NCI-H2029 (cell line): ENCODE results near the gene NDUFB10.
"Not testable (repeated sequence)": the region's sequence is repeated elsewhere in the genome, so short reads cannot be mapped to it uniquely, and the experiment has no call there.

Source experiments
- DNase-seq: peaks from one replicate; lab custom pipeline; 2025; lab: John Stamatoyannopoulos, UW

Gene NDUFB10

GRCh38 chr16:1924095-1924494, 35.2 kb upstream of the NDUFB10 start:
- no peak for DNase-seq

- DNase-seq: no peak
Observed at GRCh38 chr16:1926271-1926670, 33.1 kb upstream of the NDUFB10 start.

- peak; percentile 50 for DNase-seq
Observed at GRCh38 chr16:1929105-1929504, 30.2 kb upstream of the NDUFB10 start.

GRCh38 chr16:1929578-1930337, 29.6 kb upstream of the NDUFB10 start:
- peak; percentile 56 for DNase-seq

- no peak for DNase-seq
Observed at GRCh38 chr16:1930338-1930720, 29.0 kb upstream of the NDUFB10 start.

GRCh38 chr16:1932050-1933028, 27.0 kb upstream of the NDUFB10 start:
- DNase-seq: peak; percentile 9

GRCh38 chr16:1933097-1933661, 26.2 kb upstream of the NDUFB10 start:
- no peak for DNase-seq

- no peak for DNase-seq
Observed at GRCh38 chr16:1936945-1937479, 22.3 kb upstream of the NDUFB10 start.

- DNase-seq: no peak
Observed at GRCh38 chr16:1938316-1938715, 21.0 kb upstream of the NDUFB10 start.

- no peak for DNase-seq
Observed at GRCh38 chr16:1938910-1939309, 20.4 kb upstream of the NDUFB10 start.

- not testable (repeated sequence) for DNase-seq
Observed at GRCh38 chr16:1939833-1940232, 19.5 kb upstream of the NDUFB10 start.

- DNase-seq: no peak
Observed at GRCh38 chr16:1940273-1941161, 18.8 kb upstream of the NDUFB10 start.

GRCh38 chr16:1941162-1942046, 17.9 kb upstream of the NDUFB10 start:
- DNase-seq: no peak

- DNase-seq: no peak
Observed at GRCh38 chr16:1942047-1942809, 17.1 kb upstream of the NDUFB10 start.

GRCh38 chr16:1942810-1943726, 16.3 kb upstream of the NDUFB10 start, which contains the start of gene MSRB1:
Gene MSRB1 (minus strand): TSS chr16:1943199. CDS start chr16:1943156, 43 bp downstream.
- peak; percentile 98 for DNase-seq

GRCh38 chr16:1944612-1945199, 14.6 kb upstream of the NDUFB10 start:
- DNase-seq: no peak

GRCh38 chr16:1945559-1946391, 13.6 kb upstream of the NDUFB10 start:
- DNase-seq: no peak
